ENCODE results near the gene ASXL1.
A peak's percentile ranks its signal among the peaks of the same experiment; 100 is the strongest.

Gene ASXL1

DNA sequence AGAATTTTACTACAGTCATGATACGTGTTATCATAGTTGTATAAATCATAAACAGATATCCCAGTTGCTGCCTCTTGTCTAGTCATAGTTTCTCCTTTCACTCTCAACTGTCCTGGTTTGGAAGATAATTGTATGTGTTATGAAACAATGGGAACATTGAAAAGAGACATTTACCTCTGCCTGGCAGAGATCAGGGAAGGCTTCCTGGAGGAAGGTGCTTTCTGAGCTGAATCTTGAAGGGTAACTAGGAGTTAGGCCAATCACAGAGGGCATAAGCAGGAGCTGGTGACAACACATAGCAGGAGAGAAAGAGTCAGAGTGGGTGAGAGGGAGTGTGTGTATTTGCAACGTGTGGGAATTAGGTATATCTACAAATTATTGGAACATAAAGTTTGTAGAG, 5.4 kb downstream of the ASXL1 start:
- Histone ChIP-seq H2AK5ac (ENCODE audit: low read length) (no peak overlapping the region), H3K79me2 (ENCODE audit: control insufficient read depth, insufficient read depth, low read length, poor library complexity) (peaks cover 26% of the 10 kb centered on the region), H2BK120ac (ENCODE audit: insufficient read depth, low read length, poor library complexity) (no peak overlapping the region), H2AFZ (ENCODE audit: insufficient read depth, low read length, poor library complexity) (no peak overlapping the region), H3K9ac (ENCODE audit: low read length) (no peak overlapping the region), H2BK12ac (ENCODE audit: low read length) (no peak overlapping the region), H4K91ac (ENCODE audit: low read depth, low read length) (no peak overlapping the region), H3K4ac (ENCODE audit: low read depth, low read length) (peak overlapping the region; percentile 77), H4K8ac (ENCODE audit: low read depth, low read length) (no peak overlapping the region), H3K14ac (ENCODE audit: low read length) (no peak overlapping the region), H3K4me3 (ENCODE audit: low read depth, low read length) (no peak overlapping the region), H3K9me3 (ENCODE audit: insufficient read depth, low read depth, low read length) (no peaks in the 10 kb centered on the region), H3K36me3 (ENCODE audit: control insufficient read depth in 1 of 2, insufficient read depth in 2 of 2, low read length in 2 of 2) (peaks cover 0 to 5% of the 10 kb centered on the region in 2 experiments), H3K4me2 (ENCODE audit: low read length) (no peak overlapping the region), H3K4me1 (ENCODE audit: control insufficient read depth in 1 of 2, insufficient read depth in 2 of 2, low read length in 2 of 2) (peaks cover 0 to 4% of the 10 kb centered on the region in 2 experiments), H3K27me3 (ENCODE audit: insufficient read depth, low read length) (no peaks in the 10 kb centered on the region), H3K79me1 (ENCODE audit: low read length) (peaks cover 7% of the 10 kb centered on the region), H4K12ac (ENCODE audit: low read depth, low read length) (no peak overlapping the region), H3K18ac (ENCODE audit: low read length) (no peak overlapping the region), H3K27ac (ENCODE audit: low read depth, low read length) (no peak overlapping the region), H2BK5ac (ENCODE audit: low read depth, low read length, poor library complexity) (no peak overlapping the region), H3K23ac (ENCODE audit: low read length) (no peak overlapping the region)
- WGBS (ENCODE audit: extremely low coverage, insufficient coverage, insufficient read length), result no CpG with 5 or more reads among the region's 2 CpGs
- no peak for DNase-seq

GRCh38 chr20:32364554-32365208, 6.5 kb downstream of the ASXL1 start:
- no peak overlapping the region for H4K8ac ChIP-seq (ENCODE audit: low read depth, low read length)
- no peak overlapping the region for H3K27ac ChIP-seq (ENCODE audit: low read depth, low read length)
- H3K4me3 ChIP-seq (ENCODE audit: low read depth, low read length), result no peak overlapping the region
- H3K27me3 ChIP-seq (ENCODE audit: insufficient read depth, low read length), result no peaks in the 10 kb centered on the region
- no peak overlapping the region for H4K91ac ChIP-seq (ENCODE audit: low read depth, low read length)
- H3K4me2 ChIP-seq (ENCODE audit: low read length), result no peak overlapping the region
- no CpG with 5 or more reads among the region's 7 CpGs for WGBS (ENCODE audit: extremely low coverage, insufficient coverage, insufficient read length)
- DNase-seq, result no peak
- H3K9me3 ChIP-seq (ENCODE audit: insufficient read depth, low read depth, low read length), result no peaks in the 10 kb centered on the region
- no peak overlapping the region for H2AK5ac ChIP-seq (ENCODE audit: low read length)
- H3K23ac ChIP-seq (ENCODE audit: low read length), result no peak overlapping the region
- H3K79me1 ChIP-seq (ENCODE audit: low read length), result no peaks in the 10 kb centered on the region
- H3K18ac ChIP-seq (ENCODE audit: low read length), result no peak overlapping the region
- no peak overlapping the region for H4K12ac ChIP-seq (ENCODE audit: low read depth, low read length)
- no peak overlapping the region for H3K9ac ChIP-seq (ENCODE audit: low read length)
- peak overlapping the region; percentile 68 for H3K4ac ChIP-seq (ENCODE audit: low read depth, low read length)
- H2AFZ ChIP-seq (ENCODE audit: insufficient read depth, low read length, poor library complexity), result no peak overlapping the region
- H3K36me3 ChIP-seq (ENCODE audit: control insufficient read depth in 1 of 2, insufficient read depth in 2 of 2, low read length in 2 of 2), result peaks cover 5 to 9% of the 10 kb centered on the region in 2 experiments
- H2BK5ac ChIP-seq (ENCODE audit: low read depth, low read length, poor library complexity), result no peak overlapping the region
- H3K79me2 ChIP-seq (ENCODE audit: control insufficient read depth, insufficient read depth, low read length, poor library complexity), result peaks cover 17% of the 10 kb centered on the region
- H3K4me1 ChIP-seq (ENCODE audit: control insufficient read depth in 1 of 2, insufficient read depth in 2 of 2, low read length in 2 of 2), result peaks cover 0 to 2% of the 10 kb centered on the region in 2 experiments
- no peak overlapping the region for H2BK12ac ChIP-seq (ENCODE audit: low read length)
- no peak overlapping the region for H2BK120ac ChIP-seq (ENCODE audit: insufficient read depth, low read length, poor library complexity)
- H3K14ac ChIP-seq (ENCODE audit: low read length), result no peak overlapping the region

GRCh38 chr20:32365564-32365963, 7.4 kb downstream of the ASXL1 start:
- Histone ChIP-seq H4K91ac (ENCODE audit: low read depth, low read length) (no peak overlapping the region), H3K36me3 (ENCODE audit: control insufficient read depth in 1 of 2, insufficient read depth in 2 of 2, low read length in 2 of 2) (peaks cover 8 to 11% of the 10 kb centered on the region in 2 experiments), H3K27ac (ENCODE audit: low read depth, low read length) (no peak overlapping the region), H3K4ac (ENCODE audit: low read depth, low read length) (peak overlapping the region; percentile 57), H2AK5ac (ENCODE audit: low read length) (no peak overlapping the region), H3K4me2 (ENCODE audit: low read length) (no peak overlapping the region), H2BK120ac (ENCODE audit: insufficient read depth, low read length, poor library complexity) (no peak overlapping the region), H2AFZ (ENCODE audit: insufficient read depth, low read length, poor library complexity) (no peak overlapping the region), H3K18ac (ENCODE audit: low read length) (no peak overlapping the region), H3K9me3 (ENCODE audit: insufficient read depth, low read depth, low read length) (no peaks in the 10 kb centered on the region), H3K23ac (ENCODE audit: low read length) (no peak overlapping the region), H2BK12ac (ENCODE audit: low read length) (no peak overlapping the region), H3K79me1 (ENCODE audit: low read length) (no peaks in the 10 kb centered on the region), H3K4me3 (ENCODE audit: low read depth, low read length) (no peak overlapping the region), H4K12ac (ENCODE audit: low read depth, low read length) (no peak overlapping the region), H3K4me1 (ENCODE audit: control insufficient read depth in 1 of 2, insufficient read depth in 2 of 2, low read length in 2 of 2) (no peaks in the 10 kb centered on the region), H3K79me2 (ENCODE audit: control insufficient read depth, insufficient read depth, low read length, poor library complexity) (peaks cover 15% of the 10 kb centered on the region), H3K9ac (ENCODE audit: low read length) (no peak overlapping the region), H3K14ac (ENCODE audit: low read length) (no peak overlapping the region), H4K8ac (ENCODE audit: low read depth, low read length) (no peak overlapping the region), H2BK5ac (ENCODE audit: low read depth, low read length, poor library complexity) (no peak overlapping the region), H3K27me3 (ENCODE audit: insufficient read depth, low read length) (no peaks in the 10 kb centered on the region)
- DNase-seq, result no peak
- whole genome bisulfite sequencing (ENCODE audit: extremely low coverage, insufficient coverage, insufficient read length), result no CpG with 5 or more reads among the region's 5 CpGs

DNA sequence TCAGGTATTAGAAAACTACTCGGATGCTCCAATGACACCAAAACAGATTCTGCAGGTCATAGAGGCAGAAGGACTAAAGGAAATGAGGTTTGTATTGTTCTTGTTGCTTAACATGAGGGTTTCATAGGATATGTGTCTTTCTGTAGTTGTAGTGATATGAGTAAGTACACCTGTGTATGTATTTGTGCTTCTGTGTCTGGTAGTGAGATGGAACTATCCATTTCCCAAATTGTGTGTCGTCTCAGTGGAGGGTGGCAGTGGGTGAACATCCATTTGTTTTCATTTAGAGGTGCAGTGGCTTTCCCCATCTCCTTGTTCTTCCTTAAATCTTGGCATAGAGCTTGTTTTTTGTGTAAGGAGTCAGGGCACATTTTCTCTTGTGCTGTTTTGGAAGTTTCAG, 8.2 kb downstream of the ASXL1 start:
- Histone ChIP-seq H3K9me3 (ENCODE audit: insufficient read depth, low read depth, low read length) (no peaks in the 10 kb centered on the region), H3K79me2 (ENCODE audit: control insufficient read depth, insufficient read depth, low read length, poor library complexity) (peaks cover 10% of the 10 kb centered on the region), H2BK5ac (ENCODE audit: low read depth, low read length, poor library complexity) (no peak overlapping the region), H3K4ac (ENCODE audit: low read depth, low read length) (peak overlapping the region; percentile 67), H3K79me1 (ENCODE audit: low read length) (no peaks in the 10 kb centered on the region), H2BK12ac (ENCODE audit: low read length) (no peak overlapping the region), H3K14ac (ENCODE audit: low read length) (no peak overlapping the region), H4K8ac (ENCODE audit: low read depth, low read length) (no peak overlapping the region), H3K4me1 (ENCODE audit: control insufficient read depth in 1 of 2, insufficient read depth in 2 of 2, low read length in 2 of 2) (no peaks in the 10 kb centered on the region), H3K4me2 (ENCODE audit: low read length) (no peak overlapping the region), H2AK5ac (ENCODE audit: low read length) (no peak overlapping the region), H4K12ac (ENCODE audit: low read depth, low read length) (no peak overlapping the region), H3K36me3 (ENCODE audit: control insufficient read depth in 1 of 2, insufficient read depth in 2 of 2, low read length in 2 of 2) (peaks cover 8 to 13% of the 10 kb centered on the region in 2 experiments), H2BK120ac (ENCODE audit: insufficient read depth, low read length, poor library complexity) (no peak overlapping the region), H3K18ac (ENCODE audit: low read length) (no peak overlapping the region), H3K4me3 (ENCODE audit: low read depth, low read length) (no peak overlapping the region), H2AFZ (ENCODE audit: insufficient read depth, low read length, poor library complexity) (no peak overlapping the region), H3K27ac (ENCODE audit: low read depth, low read length) (no peak overlapping the region), H3K9ac (ENCODE audit: low read length) (no peak overlapping the region), H3K23ac (ENCODE audit: low read length) (no peak overlapping the region), H3K27me3 (ENCODE audit: insufficient read depth, low read length) (no peaks in the 10 kb centered on the region), H4K91ac (ENCODE audit: low read depth, low read length) (no peak overlapping the region)
- no peak for DNase-seq
- no CpG with 5 or more reads among the region's 2 CpGs for WGBS (ENCODE audit: extremely low coverage, insufficient coverage, insufficient read length)

Data from trophoblast cell (in vitro differentiated cells and primary cell).